Dermis blood vessel endothelial cell (primary cell): ENCODE measurements around the gene POU4F3. TPM values are rescaled to one million over a fixed set of nuclear protein-coding genes. Genes with fewer than 3 reads are reported as not detected.

ENCODE experiments used
- total RNA-seq: library from RNA; depleted of rRNA; stranded (reverse); fragments of >200 nt; gene quantifications from 2 replicates; pipeline ENCODE4 v1.2.3, GENCODE V29; 2014

The POU4F3 gene
- total RNA-seq, 1 donor from 2014 or later = not detected

Other genes with a start within 250 kb of the POU4F3 start
- gene PLAC8L1, start 233.3 kb upstream of the POU4F3 start, total RNA-seq = not detected in 2 replicates
- 84.6 and 102 TPM in 2 replicates for gene LARS1, start 156.2 kb upstream of the POU4F3 start, total RNA-seq
- gene RBM27, start 135.2 kb upstream of the POU4F3 start, total RNA-seq = 26.2 and 35.7 TPM in 2 replicates
- 31.0 and 38.7 TPM in 2 replicates for gene TCERG1, start 108.5 kb downstream of the POU4F3 start, total RNA-seq
- gene GPR151, start 177.4 kb downstream of the POU4F3 start, total RNA-seq = not detected in 2 replicates